Smooth muscle cell (in vitro differentiated cells): ENCODE data around the gene IL17RD. TPM values are rescaled to one million over a fixed set of nuclear protein-coding genes. Genes with fewer than 3 reads are reported as not detected.

Experiments used
- DNase-seq: peaks from one replicate; lab custom pipeline; 2025; ENCODE audit not compliant: unreplicated experiment; lab: John Stamatoyannopoulos, UW
- H2AFZ ChIP-seq: fragments of 200-600 bp; sonication (generic); 2 replicates; pipeline ENCODE4 v1.6.0; 2016; ENCODE audit warnings: antibody characterized with exemption, low read depth, mild to moderate bottlenecking
- H3F3A ChIP-seq: fragments of 200-600 bp; sonication (generic); 2 replicates; pipeline ENCODE4 v1.6.0; 2017; ENCODE audit warnings: antibody characterized with exemption, low read depth
- H3K27ac ChIP-seq: fragments of 200-600 bp; sonication (generic); 2 replicates; pipeline ENCODE4 v1.5.1; 2016; ENCODE audit warnings: low read depth, mild to moderate bottlenecking
- H3K27me3 ChIP-seq: fragments of 200-600 bp; sonication (generic); 2 replicates; pipeline ENCODE4 v1.6.1; 2016; ENCODE audit warnings: low read depth, mild to moderate bottlenecking
- H3K36me3 ChIP-seq: fragments of 200-600 bp; sonication (generic); 2 replicates; pipeline ENCODE4 v1.5.1; 2016; ENCODE audit warnings: low read depth
- H3K4me1 ChIP-seq: fragments of 200-600 bp; sonication (generic); 2 replicates; pipeline ENCODE4 v1.5.1; 2016; ENCODE audit warnings: low read depth
- H3K4me2 ChIP-seq: fragments of 200-600 bp; sonication (generic); 2 replicates; pipeline ENCODE4 v1.6.0; 2016; ENCODE audit warnings: mild to moderate bottlenecking
- H3K4me3 ChIP-seq: fragments of 200-600 bp; sonication (generic); 2 replicates; pipeline ENCODE4 v1.5.1; 2016; ENCODE audit warnings: mild to moderate bottlenecking
- H3K79me2 ChIP-seq: fragments of 200-600 bp; sonication (generic); 2 replicates; pipeline ENCODE4 v1.6.0; 2016; ENCODE audit warnings: low read depth, mild to moderate bottlenecking
- H3K9ac ChIP-seq: fragments of 200-600 bp; sonication (generic); 2 replicates; pipeline ENCODE4 v1.6.0; 2016; ENCODE audit warnings: low read depth
- H3K9me3 ChIP-seq: fragments of 200-600 bp; sonication (generic); replicated peaks from 2 replicates; pipeline ENCODE4 v1.5.1; 2016; ENCODE audit warnings: low read depth
- H4K20me1 ChIP-seq: fragments of 200-600 bp; sonication (generic); 2 replicates; pipeline ENCODE4 v1.6.0; 2016; ENCODE audit warnings: low read depth
- WGBS: methylation state at CpG from one replicate; pipeline ENCODE4 v1.1.7; 2016; ENCODE audit warnings: low lambda C conversion rate; 5-methylcytosine and 5-hydroxymethylcytosine counted together
- polyA plus RNA-seq: library from polyadenylated mRNA; unstranded; fragments of >200 nt; fragmentation: Nextera tagmentation; extraction: Ambion mirVana; gene quantifications from 2 replicates; pipeline ENCODE4 v1.2.1, GENCODE V29; 2016
- total RNA-seq: library from RNA; depleted of rRNA; stranded (reverse); fragments of >200 nt; gene quantifications from 2 replicates; pipeline ENCODE4 v1.2.3, GENCODE V29; 2014
- TF ChIP-seq, protein P1 (sequence below): fragments of 200-600 bp; sonication (generic); IDR thresholded peaks from 2 replicates; pipeline ENCODE4 v1.5.1; 2017; ENCODE audit warnings: borderline replicate concordance, mild to moderate bottlenecking, antibody characterized with exemption; ENCODE audit not compliant: insufficient read depth, poor library complexity, severe bottlenecking

The IL17RD gene
- total and polyA plus RNA-seq, 2 experiments from 2014 or later = 0.59 to 1.9 TPM

DNA sequence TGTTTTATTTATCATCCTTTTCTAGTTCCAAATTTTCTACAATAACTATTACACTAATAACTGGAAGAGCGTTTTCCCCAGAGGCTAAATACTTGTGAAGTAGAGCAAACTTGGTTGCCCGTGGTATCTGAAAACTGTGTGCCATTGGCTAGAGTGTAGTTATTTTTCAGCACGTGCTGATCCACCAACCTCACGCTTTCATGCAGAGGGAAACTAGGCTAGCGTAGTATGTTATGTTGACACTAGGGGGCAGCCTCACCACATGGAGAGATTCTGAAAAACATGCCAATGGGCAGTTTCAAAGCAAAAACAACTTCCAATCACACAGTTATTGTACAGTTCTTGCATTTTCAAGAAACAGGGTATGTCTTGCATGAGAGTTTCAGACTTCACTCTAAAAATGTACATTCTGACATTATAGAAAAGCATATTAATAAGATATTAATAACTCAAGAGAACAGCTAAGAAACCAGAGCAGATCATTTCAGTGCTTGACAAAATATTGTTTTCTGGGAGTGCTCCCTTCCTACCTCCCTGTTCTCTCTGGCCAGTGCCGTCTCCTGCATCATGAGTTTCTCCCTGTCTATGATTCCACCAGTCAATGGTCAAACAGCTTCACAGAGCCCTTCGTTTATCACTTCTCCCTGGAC, 65.0 kb downstream of the IL17RD start:
- peak; percentile 15 for DNase-seq
- Histone ChIP-seq H3K4me3 (no peak overlapping the region), H3F3A (no peaks in the 10 kb centered on the region), H4K20me1 (no peaks in the 10 kb centered on the region), H3K27ac (no peak overlapping the region), H3K27me3 (no peaks in the 10 kb centered on the region), H3K9ac (no peak overlapping the region), H3K4me2 (no peak overlapping the region), H3K4me1 (no peaks in the 10 kb centered on the region), H2AFZ (no peak overlapping the region), H3K36me3 (no peaks in the 10 kb centered on the region), H3K79me2 (no peaks in the 10 kb centered on the region), H3K9me3 (no peaks in the 10 kb centered on the region)
- 22% methylated on average over 7 of the region's 7 CpGs for whole genome bisulfite sequencing
- TF ChIP-seq, protein P1, sequence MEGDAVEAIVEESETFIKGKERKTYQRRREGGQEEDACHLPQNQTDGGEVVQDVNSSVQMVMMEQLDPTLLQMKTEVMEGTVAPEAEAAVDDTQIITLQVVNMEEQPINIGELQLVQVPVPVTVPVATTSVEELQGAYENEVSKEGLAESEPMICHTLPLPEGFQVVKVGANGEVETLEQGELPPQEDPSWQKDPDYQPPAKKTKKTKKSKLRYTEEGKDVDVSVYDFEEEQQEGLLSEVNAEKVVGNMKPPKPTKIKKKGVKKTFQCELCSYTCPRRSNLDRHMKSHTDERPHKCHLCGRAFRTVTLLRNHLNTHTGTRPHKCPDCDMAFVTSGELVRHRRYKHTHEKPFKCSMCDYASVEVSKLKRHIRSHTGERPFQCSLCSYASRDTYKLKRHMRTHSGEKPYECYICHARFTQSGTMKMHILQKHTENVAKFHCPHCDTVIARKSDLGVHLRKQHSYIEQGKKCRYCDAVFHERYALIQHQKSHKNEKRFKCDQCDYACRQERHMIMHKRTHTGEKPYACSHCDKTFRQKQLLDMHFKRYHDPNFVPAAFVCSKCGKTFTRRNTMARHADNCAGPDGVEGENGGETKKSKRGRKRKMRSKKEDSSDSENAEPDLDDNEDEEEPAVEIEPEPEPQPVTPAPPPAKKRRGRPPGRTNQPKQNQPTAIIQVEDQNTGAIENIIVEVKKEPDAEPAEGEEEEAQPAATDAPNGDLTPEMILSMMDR = peak; percentile 85

DNA sequence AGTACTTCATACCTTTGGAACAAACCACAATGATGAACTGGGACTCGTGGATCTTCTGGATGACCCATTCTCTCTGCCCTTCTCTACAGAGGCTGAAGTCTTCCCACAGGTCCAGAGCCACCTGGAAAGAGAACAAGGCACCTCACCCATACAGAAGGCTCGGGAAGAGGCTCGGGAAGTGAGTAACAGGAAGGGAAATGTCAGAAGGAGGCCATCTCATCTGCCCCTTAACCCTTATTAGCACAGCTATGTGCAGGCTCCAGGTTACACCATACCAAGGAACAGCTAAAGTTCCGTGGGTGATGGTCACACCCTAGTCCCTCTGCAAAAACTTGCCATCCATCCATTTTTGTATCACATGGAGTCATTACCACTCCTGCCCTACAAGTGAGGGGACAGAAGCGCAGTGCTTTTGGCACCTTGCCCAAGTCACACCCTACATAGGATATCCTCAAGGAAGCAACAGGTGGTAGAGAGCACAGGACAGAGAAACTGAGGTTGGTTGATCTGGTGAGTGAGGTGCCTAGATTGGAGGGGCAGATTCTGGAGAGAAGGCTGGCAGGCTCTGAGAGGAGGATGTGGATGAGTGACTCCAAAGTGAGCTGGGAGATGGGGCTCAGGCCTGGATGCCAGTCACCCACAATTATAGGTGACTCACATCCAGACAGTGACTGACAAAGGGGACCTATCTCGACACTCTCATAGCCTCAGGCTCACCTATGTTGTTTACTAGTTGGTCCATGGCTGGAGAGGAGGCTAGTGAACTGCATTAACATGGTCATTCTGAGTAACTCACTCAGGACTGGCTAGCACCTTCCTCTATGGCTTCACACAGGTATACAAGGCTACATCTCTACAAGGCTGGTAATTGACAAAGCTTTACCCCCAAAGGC, 66.5 kb downstream of the IL17RD start:
- DNase-seq = no peak
- H3K27ac ChIP-seq = no peak overlapping the region
- no peak overlapping the region for H3K4me2 ChIP-seq
- H3K9ac ChIP-seq = no peak overlapping the region
- no peaks in the 10 kb centered on the region for H3K9me3 ChIP-seq
- WGBS = 78% methylated on average over 6 of the region's 6 CpGs
- no peaks in the 10 kb centered on the region for H3K36me3 ChIP-seq
- no peaks in the 10 kb centered on the region for H3K79me2 ChIP-seq
- no peaks in the 10 kb centered on the region for H3K4me1 ChIP-seq
- H2AFZ ChIP-seq = no peak overlapping the region
- no peak overlapping the region for H3K4me3 ChIP-seq
- TF ChIP-seq, protein P1 = no peak
- H4K20me1 ChIP-seq = no peaks in the 10 kb centered on the region
- H3K27me3 ChIP-seq = no peaks in the 10 kb centered on the region
- H3F3A ChIP-seq = no peaks in the 10 kb centered on the region

DNA sequence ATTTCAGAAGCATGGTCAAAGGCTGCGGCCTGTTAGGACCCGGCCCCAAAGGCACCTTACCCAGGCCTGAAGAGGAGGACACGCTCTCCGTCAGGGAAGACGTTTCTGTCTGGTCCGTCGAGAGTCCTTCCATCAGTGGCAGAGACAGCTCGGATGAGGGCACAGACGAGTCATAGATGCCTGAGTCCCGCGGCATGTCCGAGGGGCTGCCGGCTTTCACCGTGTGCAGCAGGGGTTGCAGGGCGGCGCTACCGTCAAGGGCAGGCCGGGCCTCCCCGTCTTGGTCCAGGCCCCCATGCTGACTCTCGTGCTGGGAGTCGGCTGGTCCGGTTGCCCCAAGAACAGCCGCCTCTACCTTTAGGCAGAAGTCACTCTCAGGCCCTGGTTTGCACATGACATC, 67.6 kb downstream of the IL17RD start:
- Histone ChIP-seq H3K27me3 (no peaks in the 10 kb centered on the region), H3K9me3 (no peaks in the 10 kb centered on the region), H2AFZ (no peak overlapping the region), H4K20me1 (no peaks in the 10 kb centered on the region), H3K9ac (no peak overlapping the region), H3F3A (no peaks in the 10 kb centered on the region), H3K36me3 (no peaks in the 10 kb centered on the region), H3K27ac (no peak overlapping the region), H3K4me2 (no peak overlapping the region), H3K4me3 (no peak overlapping the region), H3K79me2 (no peaks in the 10 kb centered on the region), H3K4me1 (no peaks in the 10 kb centered on the region)
- TF ChIP-seq, protein P1 = no peak
- 94% methylated on average over 23 of the region's 23 CpGs for WGBS
- DNase-seq = no peak
